Epidermal melanocyte (primary cell): ENCODE results near the gene TERC.

Experiments
- DNase-seq: peaks from one replicate; pipeline ENCODE4 v3.0.0; 2011; ENCODE audit warnings: low spot score; ENCODE audit not compliant: insufficient read length

Gene TERC

DNA sequence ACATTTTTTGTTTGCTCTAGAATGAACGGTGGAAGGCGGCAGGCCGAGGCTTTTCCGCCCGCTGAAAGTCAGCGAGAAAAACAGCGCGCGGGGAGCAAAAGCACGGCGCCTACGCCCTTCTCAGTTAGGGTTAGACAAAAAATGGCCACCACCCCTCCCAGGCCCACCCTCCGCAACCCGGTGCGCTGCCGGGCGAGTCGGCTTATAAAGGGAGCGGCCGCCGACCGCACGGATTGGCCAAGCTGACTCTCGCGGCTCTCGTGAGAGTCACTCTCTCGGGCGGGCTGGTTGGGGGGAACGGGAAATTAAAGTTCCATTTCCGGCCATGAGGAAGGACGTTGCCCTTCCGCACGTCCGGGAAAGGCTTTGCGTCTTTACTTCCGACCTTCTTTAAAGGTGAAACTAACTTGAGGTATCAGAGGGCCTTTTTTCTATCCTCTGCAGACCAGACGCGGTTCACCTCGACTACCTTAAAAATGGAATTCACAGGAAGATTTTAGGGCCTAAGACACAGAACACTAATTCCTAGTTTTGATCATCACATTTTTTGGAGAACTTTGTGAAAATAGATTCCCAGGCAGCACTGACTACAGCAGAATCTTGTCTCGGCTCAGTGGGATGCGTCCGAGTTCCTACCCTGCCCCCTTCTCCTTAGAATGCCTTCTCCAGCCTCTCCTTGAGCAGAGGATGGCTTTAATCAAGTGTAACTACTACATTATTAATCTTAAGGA is at the start of gene TERC:
TERC (minus strand) TSS at position 179 of the 731 bp plus-strand sequence.
- DNase-seq, result peak; percentile 82

GRCh38 chr3:169813757-169814517 is 49.1 kb upstream of the TERC start:
- no peak for DNase-seq

GRCh38 chr3:169813278-169813677 is 48.4 kb upstream of the TERC start:
- DNase-seq, result no peak

GRCh38 chr3:169812332-169813235 is 47.7 kb upstream of the TERC start, which contains the start of the genes LRRC34 and LRRIQ4:
Gene LRRC34 (minus strand): TSS chr3:169812904. CDS start chr3:169812548, 356 bp downstream.
Gene LRRIQ4 (plus strand): TSS chr3:169812870. CDS start chr3:169821922, 9,052 bp downstream.
- DNase-seq, result no peak

GRCh38 chr3:169811631-169812331 is 46.9 kb upstream of the TERC start:
- DNase-seq, result no peak

DNA sequence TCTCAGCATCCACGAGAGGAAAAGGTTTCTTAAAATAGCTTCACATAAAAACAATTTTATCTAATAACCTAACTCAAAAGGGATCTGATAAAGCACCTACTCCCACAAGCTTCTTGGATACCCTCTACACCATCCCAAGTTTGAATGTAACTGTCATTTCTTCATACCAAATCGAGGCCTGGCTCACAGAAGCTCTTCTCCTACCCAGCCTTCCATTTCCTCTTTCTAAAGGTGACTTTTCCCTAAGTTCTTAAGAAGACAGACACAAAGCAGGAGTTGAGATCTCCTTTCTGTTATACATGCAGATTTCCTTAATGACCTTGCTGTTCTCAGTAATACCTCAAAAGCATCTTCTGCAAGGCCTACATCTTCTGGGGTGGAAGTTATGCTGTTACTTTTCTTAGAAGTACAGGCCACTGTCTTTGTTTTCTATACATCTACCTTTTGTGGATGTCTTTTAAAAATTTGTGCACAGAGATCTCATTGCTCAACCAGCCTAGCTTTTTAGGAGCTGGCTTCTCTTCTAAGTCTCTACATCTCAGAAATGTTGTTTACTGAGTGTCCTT is 44.5 kb upstream of the TERC start:
- DNase-seq, result no peak

- DNase-seq, result no peak
Measured at GRCh38 chr3:169804681-169805080, 39.8 kb upstream of the TERC start.

DNA sequence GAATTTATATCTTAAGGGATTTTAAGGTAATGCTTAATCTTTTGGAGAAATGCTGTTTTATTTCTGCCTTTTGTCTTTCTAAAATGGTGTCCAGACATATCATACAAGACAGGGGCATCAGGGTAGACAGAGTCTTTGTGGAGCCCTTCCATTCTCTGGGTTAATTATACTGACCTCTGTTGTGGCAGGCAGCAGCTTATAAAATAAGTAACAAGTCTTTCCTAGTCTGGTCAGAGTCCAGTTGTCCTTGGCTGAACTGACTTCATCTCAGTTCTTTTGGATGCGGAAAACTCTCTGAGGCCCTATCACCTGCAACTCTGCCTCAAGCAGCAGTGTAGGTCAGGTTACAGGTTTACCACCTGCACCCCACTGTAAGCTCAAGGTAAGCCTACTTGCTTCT is 27.5 kb upstream of the TERC start:
- DNase-seq, result no peak

DNA sequence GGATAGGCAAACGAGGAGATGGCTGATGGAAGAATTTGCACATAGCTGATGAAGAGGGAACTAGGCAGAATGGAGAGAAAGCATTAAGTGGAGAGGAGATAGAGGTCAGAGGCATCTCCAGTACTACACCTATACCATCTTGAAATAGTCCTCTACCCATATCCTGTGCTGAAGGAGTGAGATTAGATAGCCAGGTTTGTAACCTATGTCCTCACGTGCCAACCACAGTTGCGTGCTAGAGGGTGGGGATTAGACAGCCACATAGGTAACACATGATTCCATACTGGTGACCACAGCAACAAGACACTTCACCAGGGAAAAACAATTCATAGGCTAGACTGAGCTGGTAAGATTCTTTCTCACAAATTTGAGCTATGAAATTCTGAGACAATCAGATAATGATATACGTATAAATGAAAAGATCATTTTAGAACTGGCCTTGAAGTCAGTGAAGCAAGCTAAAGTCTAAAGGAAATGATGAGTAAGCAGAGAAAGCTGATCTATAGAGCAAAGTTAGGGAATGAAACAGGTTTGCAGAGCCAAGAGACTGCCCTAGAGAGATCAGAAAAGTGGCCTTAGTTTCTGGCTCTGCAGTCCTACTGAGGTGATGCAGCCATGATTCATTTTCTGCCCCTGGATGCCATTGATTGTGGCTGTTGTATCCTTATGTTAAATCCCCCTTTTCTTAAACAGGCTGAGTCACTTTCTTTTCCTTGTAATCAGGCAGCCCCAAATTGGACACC is 26.0 kb upstream of the TERC start:
- DNase-seq, result no peak

GRCh38 chr3:169790219-169790618 is 25.4 kb upstream of the TERC start:
- no peak for DNase-seq

GRCh38 chr3:169787791-169788190 is 22.9 kb upstream of the TERC start:
- no peak for DNase-seq

DNA sequence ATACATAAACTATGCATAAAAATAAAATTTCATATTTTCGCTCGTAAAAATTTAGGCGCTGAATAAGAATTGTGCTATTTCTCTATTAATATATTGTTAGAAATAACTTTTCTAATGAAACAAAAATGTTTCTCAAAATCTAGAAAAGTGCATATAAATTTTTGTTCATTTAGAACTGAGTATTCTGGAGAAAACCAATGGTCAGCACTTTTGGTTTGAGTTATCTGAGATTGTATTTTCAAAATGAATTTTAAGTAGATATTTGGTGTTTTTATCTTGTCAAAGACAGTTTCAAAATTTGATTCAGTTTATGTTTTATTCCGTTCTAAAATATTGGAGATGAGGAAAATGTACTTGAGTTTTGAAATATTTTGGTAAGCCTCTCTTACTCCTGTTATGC is 22.3 kb upstream of the TERC start:
- DNase-seq, result no peak

GRCh38 chr3:169781209-169781855 is 16.5 kb upstream of the TERC start:
- DNase-seq, result no peak

- no peak for DNase-seq
Measured at GRCh38 chr3:169780742-169781141, 15.9 kb upstream of the TERC start.

DNA sequence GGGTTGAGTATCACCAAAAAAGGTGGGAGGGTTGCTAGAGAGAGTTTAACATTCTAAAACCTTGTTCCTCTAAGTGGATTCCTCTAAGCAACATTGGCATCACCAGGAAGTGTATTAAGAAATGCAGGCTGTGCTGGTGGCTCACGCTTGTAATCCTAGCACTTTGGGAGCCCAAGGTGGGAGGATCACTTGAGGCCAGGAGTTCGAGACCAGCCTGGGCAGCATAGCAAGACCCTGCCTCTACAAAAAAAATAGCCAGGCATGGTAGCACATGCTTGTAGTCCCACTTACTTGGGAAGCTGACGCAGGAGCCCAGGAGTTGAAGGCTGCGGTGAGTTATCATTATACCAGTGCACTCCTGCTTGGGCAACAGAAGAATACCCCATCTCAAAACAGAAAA is 13.0 kb upstream of the TERC start:
- no peak for DNase-seq

DNA sequence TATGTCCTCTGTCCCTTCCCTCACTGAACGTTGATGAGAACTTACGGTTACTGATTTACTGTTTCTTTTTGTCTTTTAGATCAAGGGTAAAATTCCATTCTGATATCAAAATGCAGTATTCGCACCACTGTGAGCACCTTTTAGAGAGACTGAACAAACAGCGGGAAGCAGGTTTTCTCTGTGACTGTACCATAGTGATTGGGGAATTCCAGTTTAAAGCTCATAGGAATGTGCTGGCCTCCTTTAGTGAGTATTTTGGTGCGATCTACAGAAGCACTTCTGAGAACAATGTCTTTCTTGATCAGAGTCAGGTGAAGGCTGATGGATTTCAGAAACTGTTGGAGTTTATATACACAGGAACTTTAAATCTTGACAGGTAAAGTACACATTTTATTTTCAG is 9.3 kb upstream of the TERC start:
- no peak for DNase-seq

GRCh38 chr3:169772897-169773816 is 8.3 kb upstream of the TERC start, which contains the start of gene MYNN:
Gene MYNN (plus strand): TSS chr3:169773396. CDS start chr3:169774296, 900 bp downstream.
- DNase-seq, result peak; percentile 52

- no peak for DNase-seq
Measured at GRCh38 chr3:169772305-169772896, 7.5 kb upstream of the TERC start.
